HepG2 (cell line): ENCODE data around the gene EEF1E1. TPM values are rescaled to one million over a fixed set of nuclear protein-coding genes. Genes with fewer than 3 reads are reported as not detected.
A peak's percentile ranks its signal among the peaks of the same experiment; 100 is the strongest.

ENCODE experiments used
- CBX1 ChIP-seq: IDR thresholded peaks from one replicate; pipeline ENCODE4 v1.6.1; 2016; ENCODE audit warnings: antibody characterized with exemption, low read depth
- HNRNPH1 ChIP-seq: fragments of 200-400 bp; formaldehyde crosslinking; optimal IDR thresholded peaks from 2 replicates; pipeline ENCODE3; 2017; ENCODE audit warnings: mild to moderate bottlenecking, low read depth, low read length
- JARID2 ChIP-seq: sonication (generic); formaldehyde crosslinking; IDR thresholded peaks from 2 replicates; pipeline ENCODE4 v1.8.1; 2023; ENCODE audit warnings: missing genetic modification reagents, inconsistent platforms; ENCODE audit not compliant: insufficient replicate concordance
- LCORL ChIP-seq, 2 experiments: fragments of 450-650 bp in 1 of 2; sonication (generic) in 1 of 2; formaldehyde crosslinking in 1 of 2; IDR thresholded peaks; 2 replicates each; pipeline versions ENCODE4 v1.5.0 to v1.6.1; 2017 to 2020; ENCODE audit warnings: antibody characterized with exemption in 1 of 2, missing genetic modification reagents in 1 of 2
- MED1 ChIP-seq: sonication (generic); formaldehyde crosslinking; IDR thresholded peaks from 2 replicates; pipeline ENCODE4 v1.4.0; 2020; ENCODE audit warnings: missing genetic modification reagents
- SMYD3 ChIP-seq: sonication (generic); formaldehyde crosslinking; IDR thresholded peaks from 2 replicates; pipeline ENCODE4 v1.8.1; 2023; ENCODE audit warnings: mild to moderate bottlenecking, missing genetic modification reagents
- THAP11 ChIP-seq: IDR thresholded peaks from 2 replicates; pipeline ENCODE4 v1.6.1; 2016; ENCODE audit warnings: missing biosample characterization, missing genetic modification reagents
- ZIK1 ChIP-seq: sonication (generic); formaldehyde crosslinking; IDR thresholded peaks from 2 replicates; pipeline ENCODE4 v1.5.0; 2020; ENCODE audit warnings: mild to moderate bottlenecking, low read depth, missing genetic modification reagents, borderline replicate concordance
- ZNF296 ChIP-seq: sonication (generic); formaldehyde crosslinking; conservative IDR thresholded peaks from 2 replicates; pipeline ENCODE4 v1.5.0; 2020; ENCODE audit warnings: mild to moderate bottlenecking, missing genetic modification reagents
- ZNF552 ChIP-seq: sonication (generic); formaldehyde crosslinking; IDR thresholded peaks from 2 replicates; pipeline ENCODE4 v1.9.0; 2022; ENCODE audit warnings: missing genetic modification reagents, mild to moderate bottlenecking, borderline replicate concordance
- ZNF891 ChIP-seq: sonication (generic); formaldehyde crosslinking; IDR thresholded peaks from 2 replicates; pipeline ENCODE4 v1.5.0; 2020; ENCODE audit warnings: mild to moderate bottlenecking, missing genetic modification reagents
- polyA plus RNA-seq, 8 experiments: library from polyadenylated mRNA; depleted of rRNA in 3 of 8; stranded (reverse) in 7 of 8; unstranded in 1 of 8; fragments of >200 nt; fragmentation: Illumina TruSeq in 4 of 8; extraction: Trizol in 4 of 8; gene quantifications; 2 replicates each; pipeline versions ENCODE4 v1.2.1 to v1.2.3, GENCODE V29; 2011 to 2016; ENCODE audit warnings: low read depth in 4 of 8, missing spikeins in 1 of 8, mixed read lengths in 1 of 8; ENCODE audit not compliant: insufficient read depth in 1 of 8
- total RNA-seq, 5 experiments: library from RNA; depleted of rRNA; stranded (reverse); fragments of >200 nt; fragmentation: Illumina TruSeq; extraction: Trizol; gene quantifications; 2 replicates each; pipeline ENCODE4 v1.2.3, GENCODE V29; 2016; ENCODE audit warnings: low read depth in 1 of 5
- TF ChIP-seq, protein P1 (sequence below): sonication (generic); formaldehyde crosslinking; IDR thresholded peaks from 2 replicates; pipeline ENCODE4 v1.4.0; 2020; ENCODE audit warnings: missing genetic modification reagents, mild to moderate bottlenecking, borderline replicate concordance
- TF ChIP-seq, protein P2 (sequence below): sonication (generic); formaldehyde crosslinking; IDR thresholded peaks from 2 replicates; pipeline ENCODE4 v1.4.0; 2020; ENCODE audit warnings: mild to moderate bottlenecking, missing genetic modification reagents
- TF ChIP-seq, protein P3 (sequence below): sonication (generic); formaldehyde crosslinking; IDR thresholded peaks from 2 replicates; pipeline ENCODE4 v1.4.0; 2020; ENCODE audit warnings: missing genetic modification reagents, borderline replicate concordance
- TF ChIP-seq, protein P4 (sequence below): IDR thresholded peaks from 2 replicates; pipeline ENCODE4 v1.4.0; 2020; ENCODE audit warnings: mild to moderate bottlenecking, missing genetic modification reagents
- TF ChIP-seq, protein P5 (sequence below): sonication (generic); formaldehyde crosslinking; IDR thresholded peaks from 2 replicates; pipeline ENCODE4 v1.5.1; 2020; ENCODE audit warnings: missing genetic modification reagents, mild to moderate bottlenecking, borderline replicate concordance

The EEF1E1 gene
- total and polyA plus RNA-seq, 2 of the 13 experiments (the other 11 are each of a cell fraction or from before 2014, with no cell fraction given) = 128 to 188 TPM

DNA sequence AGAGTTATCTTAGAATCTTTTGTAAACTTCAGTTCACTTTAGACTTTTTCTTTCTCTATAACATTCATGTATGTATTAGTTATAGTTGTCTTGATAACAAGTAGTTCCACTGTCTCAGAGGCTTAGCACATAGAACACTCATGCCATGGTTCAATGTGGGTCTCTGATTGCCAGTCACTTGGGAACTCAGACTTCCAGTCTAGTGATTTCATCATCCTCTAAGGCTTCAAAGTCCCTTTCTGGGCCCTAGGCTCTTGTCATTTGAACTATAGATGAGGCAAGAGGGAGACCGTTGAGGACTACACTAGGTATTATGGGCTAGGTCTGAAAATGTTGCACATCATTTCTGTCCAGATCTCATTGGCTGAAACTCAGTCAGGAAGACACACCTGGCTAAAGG, 8.4 kb upstream of the EEF1E1 start (continued):
- TF ChIP-seq, protein P1, sequence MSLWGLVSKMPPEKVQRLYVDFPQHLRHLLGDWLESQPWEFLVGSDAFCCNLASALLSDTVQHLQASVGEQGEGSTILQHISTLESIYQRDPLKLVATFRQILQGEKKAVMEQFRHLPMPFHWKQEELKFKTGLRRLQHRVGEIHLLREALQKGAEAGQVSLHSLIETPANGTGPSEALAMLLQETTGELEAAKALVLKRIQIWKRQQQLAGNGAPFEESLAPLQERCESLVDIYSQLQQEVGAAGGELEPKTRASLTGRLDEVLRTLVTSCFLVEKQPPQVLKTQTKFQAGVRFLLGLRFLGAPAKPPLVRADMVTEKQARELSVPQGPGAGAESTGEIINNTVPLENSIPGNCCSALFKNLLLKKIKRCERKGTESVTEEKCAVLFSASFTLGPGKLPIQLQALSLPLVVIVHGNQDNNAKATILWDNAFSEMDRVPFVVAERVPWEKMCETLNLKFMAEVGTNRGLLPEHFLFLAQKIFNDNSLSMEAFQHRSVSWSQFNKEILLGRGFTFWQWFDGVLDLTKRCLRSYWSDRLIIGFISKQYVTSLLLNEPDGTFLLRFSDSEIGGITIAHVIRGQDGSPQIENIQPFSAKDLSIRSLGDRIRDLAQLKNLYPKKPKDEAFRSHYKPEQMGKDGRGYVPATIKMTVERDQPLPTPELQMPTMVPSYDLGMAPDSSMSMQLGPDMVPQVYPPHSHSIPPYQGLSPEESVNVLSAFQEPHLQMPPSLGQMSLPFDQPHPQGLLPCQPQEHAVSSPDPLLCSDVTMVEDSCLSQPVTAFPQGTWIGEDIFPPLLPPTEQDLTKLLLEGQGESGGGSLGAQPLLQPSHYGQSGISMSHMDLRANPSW = no peak
- TF ChIP-seq LCORL (IDR thresholded peaks at IDR 0.05) (no peak), LCORL (CRISPR knock-in tag; IDR thresholded peaks at IDR 0.05) (no peak), SMYD3 (CRISPR knock-in tag) (no peak), ZNF552 (CRISPR knock-in tag) (no peak), THAP11 (CRISPR knock-in tag) (peak; percentile 53; the same call in 1 of the 2 replicates), JARID2 (no peak), ZIK1 (CRISPR knock-in tag) (no peak), HNRNPH1 (no peak), ZNF891 (CRISPR knock-in tag) (no peak), CBX1 (no peak), ZNF296 (CRISPR knock-in tag) (no peak), MED1 (CRISPR knock-in tag) (peak; percentile 56; the same call in 1 of the 2 replicates)
- TF ChIP-seq, protein P2, sequence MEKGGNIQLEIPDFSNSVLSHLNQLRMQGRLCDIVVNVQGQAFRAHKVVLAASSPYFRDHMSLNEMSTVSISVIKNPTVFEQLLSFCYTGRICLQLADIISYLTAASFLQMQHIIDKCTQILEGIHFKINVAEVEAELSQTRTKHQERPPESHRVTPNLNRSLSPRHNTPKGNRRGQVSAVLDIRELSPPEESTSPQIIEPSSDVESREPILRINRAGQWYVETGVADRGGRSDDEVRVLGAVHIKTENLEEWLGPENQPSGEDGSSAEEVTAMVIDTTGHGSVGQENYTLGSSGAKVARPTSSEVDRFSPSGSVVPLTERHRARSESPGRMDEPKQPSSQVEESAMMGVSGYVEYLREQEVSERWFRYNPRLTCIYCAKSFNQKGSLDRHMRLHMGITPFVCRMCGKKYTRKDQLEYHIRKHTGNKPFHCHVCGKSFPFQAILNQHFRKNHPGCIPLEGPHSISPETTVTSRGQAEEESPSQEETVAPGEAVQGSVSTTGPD (CRISPR knock-in tag) = no peak
- TF ChIP-seq, protein P3, sequence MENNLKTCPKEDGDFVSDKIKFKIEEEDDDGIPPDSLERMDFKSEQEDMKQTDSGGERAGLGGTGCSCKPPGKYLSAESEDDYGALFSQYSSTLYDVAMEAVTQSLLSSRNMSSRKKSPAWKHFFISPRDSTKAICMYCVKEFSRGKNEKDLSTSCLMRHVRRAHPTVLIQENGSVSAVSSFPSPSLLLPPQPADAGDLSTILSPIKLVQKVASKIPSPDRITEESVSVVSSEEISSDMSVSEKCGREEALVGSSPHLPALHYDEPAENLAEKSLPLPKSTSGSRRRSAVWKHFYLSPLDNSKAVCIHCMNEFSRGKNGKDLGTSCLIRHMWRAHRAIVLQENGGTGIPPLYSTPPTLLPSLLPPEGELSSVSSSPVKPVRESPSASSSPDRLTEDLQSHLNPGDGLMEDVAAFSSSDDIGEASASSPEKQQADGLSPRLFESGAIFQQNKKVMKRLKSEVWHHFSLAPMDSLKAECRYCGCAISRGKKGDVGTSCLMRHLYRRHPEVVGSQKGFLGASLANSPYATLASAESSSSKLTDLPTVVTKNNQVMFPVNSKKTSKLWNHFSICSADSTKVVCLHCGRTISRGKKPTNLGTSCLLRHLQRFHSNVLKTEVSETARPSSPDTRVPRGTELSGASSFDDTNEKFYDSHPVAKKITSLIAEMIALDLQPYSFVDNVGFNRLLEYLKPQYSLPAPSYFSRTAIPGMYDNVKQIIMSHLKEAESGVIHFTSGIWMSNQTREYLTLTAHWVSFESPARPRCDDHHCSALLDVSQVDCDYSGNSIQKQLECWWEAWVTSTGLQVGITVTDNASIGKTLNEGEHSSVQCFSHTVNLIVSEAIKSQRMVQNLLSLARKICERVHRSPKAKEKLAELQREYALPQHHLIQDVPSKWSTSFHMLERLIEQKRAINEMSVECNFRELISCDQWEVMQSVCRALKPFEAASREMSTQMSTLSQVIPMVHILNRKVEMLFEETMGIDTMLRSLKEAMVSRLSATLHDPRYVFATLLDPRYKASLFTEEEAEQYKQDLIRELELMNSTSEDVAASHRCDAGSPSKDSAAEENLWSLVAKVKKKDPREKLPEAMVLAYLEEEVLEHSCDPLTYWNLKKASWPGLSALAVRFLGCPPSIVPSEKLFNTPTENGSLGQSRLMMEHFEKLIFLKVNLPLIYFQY (CRISPR knock-in tag) = 0 out of 2 replicates have a peak, but pooled peaks have one; percentile 34
- TF ChIP-seq, protein P4, sequence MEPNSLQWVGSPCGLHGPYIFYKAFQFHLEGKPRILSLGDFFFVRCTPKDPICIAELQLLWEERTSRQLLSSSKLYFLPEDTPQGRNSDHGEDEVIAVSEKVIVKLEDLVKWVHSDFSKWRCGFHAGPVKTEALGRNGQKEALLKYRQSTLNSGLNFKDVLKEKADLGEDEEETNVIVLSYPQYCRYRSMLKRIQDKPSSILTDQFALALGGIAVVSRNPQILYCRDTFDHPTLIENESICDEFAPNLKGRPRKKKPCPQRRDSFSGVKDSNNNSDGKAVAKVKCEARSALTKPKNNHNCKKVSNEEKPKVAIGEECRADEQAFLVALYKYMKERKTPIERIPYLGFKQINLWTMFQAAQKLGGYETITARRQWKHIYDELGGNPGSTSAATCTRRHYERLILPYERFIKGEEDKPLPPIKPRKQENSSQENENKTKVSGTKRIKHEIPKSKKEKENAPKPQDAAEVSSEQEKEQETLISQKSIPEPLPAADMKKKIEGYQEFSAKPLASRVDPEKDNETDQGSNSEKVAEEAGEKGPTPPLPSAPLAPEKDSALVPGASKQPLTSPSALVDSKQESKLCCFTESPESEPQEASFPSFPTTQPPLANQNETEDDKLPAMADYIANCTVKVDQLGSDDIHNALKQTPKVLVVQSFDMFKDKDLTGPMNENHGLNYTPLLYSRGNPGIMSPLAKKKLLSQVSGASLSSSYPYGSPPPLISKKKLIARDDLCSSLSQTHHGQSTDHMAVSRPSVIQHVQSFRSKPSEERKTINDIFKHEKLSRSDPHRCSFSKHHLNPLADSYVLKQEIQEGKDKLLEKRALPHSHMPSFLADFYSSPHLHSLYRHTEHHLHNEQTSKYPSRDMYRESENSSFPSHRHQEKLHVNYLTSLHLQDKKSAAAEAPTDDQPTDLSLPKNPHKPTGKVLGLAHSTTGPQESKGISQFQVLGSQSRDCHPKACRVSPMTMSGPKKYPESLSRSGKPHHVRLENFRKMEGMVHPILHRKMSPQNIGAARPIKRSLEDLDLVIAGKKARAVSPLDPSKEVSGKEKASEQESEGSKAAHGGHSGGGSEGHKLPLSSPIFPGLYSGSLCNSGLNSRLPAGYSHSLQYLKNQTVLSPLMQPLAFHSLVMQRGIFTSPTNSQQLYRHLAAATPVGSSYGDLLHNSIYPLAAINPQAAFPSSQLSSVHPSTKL (CRISPR knock-in tag) = peak; percentile 79
- TF ChIP-seq, protein P5, sequence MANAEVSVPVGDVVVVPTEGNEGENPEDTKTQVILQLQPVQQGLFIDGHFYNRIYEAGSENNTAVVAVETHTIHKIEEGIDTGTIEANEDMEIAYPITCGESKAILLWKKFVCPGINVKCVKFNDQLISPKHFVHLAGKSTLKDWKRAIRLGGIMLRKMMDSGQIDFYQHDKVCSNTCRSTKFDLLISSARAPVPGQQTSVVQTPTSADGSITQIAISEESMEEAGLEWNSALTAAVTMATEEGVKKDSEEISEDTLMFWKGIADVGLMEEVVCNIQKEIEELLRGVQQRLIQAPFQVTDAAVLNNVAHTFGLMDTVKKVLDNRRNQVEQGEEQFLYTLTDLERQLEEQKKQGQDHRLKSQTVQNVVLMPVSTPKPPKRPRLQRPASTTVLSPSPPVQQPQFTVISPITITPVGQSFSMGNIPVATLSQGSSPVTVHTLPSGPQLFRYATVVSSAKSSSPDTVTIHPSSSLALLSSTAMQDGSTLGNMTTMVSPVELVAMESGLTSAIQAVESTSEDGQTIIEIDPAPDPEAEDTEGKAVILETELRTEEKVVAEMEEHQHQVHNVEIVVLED = no peak
